HepG2 (cell line): ENCODE measurements around the gene FDXACB1. TPM values are rescaled to one million over a fixed set of nuclear protein-coding genes. Genes with fewer than 3 reads are reported as not detected.

Experiments used
- JUN ChIP-seq: sonication (generic); formaldehyde crosslinking; IDR thresholded peaks from 2 replicates; pipeline ENCODE4 v1.4.0; 2020; ENCODE audit warnings: mild to moderate bottlenecking, missing genetic modification reagents
- KLF16 ChIP-seq, 2 experiments: sonication (generic) in 1 of 2; formaldehyde crosslinking in 1 of 2; IDR thresholded peaks; 2 replicates each; pipeline versions ENCODE4 v1.6.1 to v1.8.0; 2016 to 2023; ENCODE audit warnings: missing genetic modification reagents in 2 of 2, missing compliant biosample characterization in 1 of 2
- TBX2 ChIP-seq: sonication (generic); formaldehyde crosslinking; IDR thresholded peaks from 2 replicates; pipeline ENCODE4 v1.5.0; 2020; ENCODE audit warnings: missing genetic modification reagents, mild to moderate bottlenecking, borderline replicate concordance
- TP53 ChIP-seq: sonication (generic); formaldehyde crosslinking; conservative IDR thresholded peaks from 2 replicates; pipeline ENCODE4 v1.4.0; 2020; ENCODE audit warnings: missing genetic modification reagents
- polyA plus RNA-seq, 8 experiments: library from polyadenylated mRNA; depleted of rRNA in 3 of 8; stranded (reverse) in 7 of 8; unstranded in 1 of 8; fragments of >200 nt; fragmentation: Illumina TruSeq in 4 of 8; extraction: Trizol in 4 of 8; gene quantifications; 2 replicates each; pipeline versions ENCODE4 v1.2.1 to v1.2.3, GENCODE V29; 2011 to 2016; ENCODE audit warnings: low read depth in 4 of 8, missing spikeins in 1 of 8, mixed read lengths in 1 of 8; ENCODE audit not compliant: insufficient read depth in 1 of 8
- total RNA-seq, 5 experiments: library from RNA; depleted of rRNA; stranded (reverse); fragments of >200 nt; fragmentation: Illumina TruSeq; extraction: Trizol; gene quantifications; 2 replicates each; pipeline ENCODE4 v1.2.3, GENCODE V29; 2016; ENCODE audit warnings: low read depth in 1 of 5
- TF ChIP-seq, protein P1 (sequence below): sonication (generic); formaldehyde crosslinking; IDR thresholded peaks from 2 replicates; pipeline ENCODE4 v1.4.0; 2020; ENCODE audit warnings: mild to moderate bottlenecking, missing genetic modification reagents
- TF ChIP-seq, protein P2 (sequence below): sonication (generic); formaldehyde crosslinking; IDR thresholded peaks from 2 replicates; pipeline ENCODE4 v1.5.0; 2020; ENCODE audit warnings: mild to moderate bottlenecking, missing genetic modification reagents, borderline replicate concordance
- TF ChIP-seq, protein P3 (sequence below): IDR thresholded peaks from 2 replicates; pipeline ENCODE4 v1.6.1; 2018; ENCODE audit warnings: missing genetic modification reagents, mild to moderate bottlenecking, missing compliant biosample characterization
- TF ChIP-seq, protein P4 (sequence below), 2 experiments: sonication (generic) in 1 of 2; formaldehyde crosslinking in 1 of 2; IDR thresholded peaks; 2 replicates each; pipeline versions ENCODE4 v1.4.0 to v1.6.1; 2016 to 2020; ENCODE audit warnings: borderline replicate concordance in 1 of 2, low read depth in 1 of 2, mild to moderate bottlenecking in 1 of 2, missing genetic modification reagents in 1 of 2

FDXACB1 gene
- total and polyA plus RNA-seq, 2 of the 13 experiments (the other 11 are each of a cell fraction or from before 2014, with no cell fraction given) = 1.1 to 3.4 TPM

DNA sequence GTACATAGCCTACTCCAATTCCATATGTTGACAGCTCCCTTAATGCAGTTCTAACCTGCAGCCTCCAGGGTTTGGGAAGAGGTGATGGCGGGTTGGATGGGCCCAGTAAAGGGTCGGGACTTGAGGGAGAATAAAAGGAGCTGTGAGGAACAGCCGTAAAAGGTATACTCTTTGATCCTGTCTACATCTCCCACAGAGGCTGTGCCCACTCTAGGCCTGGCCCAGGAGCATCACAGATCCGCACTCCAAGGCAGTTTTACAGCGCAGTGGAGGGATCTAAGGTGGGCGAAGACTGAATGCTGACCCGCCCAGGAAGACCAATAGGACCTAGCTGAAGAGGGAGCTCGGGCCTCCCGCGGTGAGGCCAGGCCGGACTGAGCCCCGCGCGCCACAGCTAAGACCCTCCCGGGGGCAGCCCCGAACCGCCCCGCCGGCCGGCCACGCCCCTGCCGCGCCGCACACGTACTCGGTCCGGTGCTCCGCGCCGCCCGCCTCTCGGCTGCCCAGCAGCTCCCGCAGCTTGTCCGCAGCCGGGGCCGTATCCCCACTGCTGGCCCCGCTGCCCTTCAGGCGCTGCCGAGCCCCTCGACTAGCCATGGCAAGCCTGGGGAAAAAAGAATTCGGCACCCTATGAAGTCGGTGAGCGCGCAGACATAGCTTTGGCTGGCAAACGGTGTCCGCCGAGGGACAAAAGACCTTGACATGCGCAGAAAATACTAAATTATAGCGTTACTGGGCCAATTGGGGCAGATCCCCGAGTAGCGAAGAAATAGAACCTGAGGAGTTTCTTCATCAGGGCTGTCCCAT lies 7.9 kb downstream of the FDXACB1 start, which contains the start of gene ALG9 (continued):
- TF ChIP-seq, protein P1, sequence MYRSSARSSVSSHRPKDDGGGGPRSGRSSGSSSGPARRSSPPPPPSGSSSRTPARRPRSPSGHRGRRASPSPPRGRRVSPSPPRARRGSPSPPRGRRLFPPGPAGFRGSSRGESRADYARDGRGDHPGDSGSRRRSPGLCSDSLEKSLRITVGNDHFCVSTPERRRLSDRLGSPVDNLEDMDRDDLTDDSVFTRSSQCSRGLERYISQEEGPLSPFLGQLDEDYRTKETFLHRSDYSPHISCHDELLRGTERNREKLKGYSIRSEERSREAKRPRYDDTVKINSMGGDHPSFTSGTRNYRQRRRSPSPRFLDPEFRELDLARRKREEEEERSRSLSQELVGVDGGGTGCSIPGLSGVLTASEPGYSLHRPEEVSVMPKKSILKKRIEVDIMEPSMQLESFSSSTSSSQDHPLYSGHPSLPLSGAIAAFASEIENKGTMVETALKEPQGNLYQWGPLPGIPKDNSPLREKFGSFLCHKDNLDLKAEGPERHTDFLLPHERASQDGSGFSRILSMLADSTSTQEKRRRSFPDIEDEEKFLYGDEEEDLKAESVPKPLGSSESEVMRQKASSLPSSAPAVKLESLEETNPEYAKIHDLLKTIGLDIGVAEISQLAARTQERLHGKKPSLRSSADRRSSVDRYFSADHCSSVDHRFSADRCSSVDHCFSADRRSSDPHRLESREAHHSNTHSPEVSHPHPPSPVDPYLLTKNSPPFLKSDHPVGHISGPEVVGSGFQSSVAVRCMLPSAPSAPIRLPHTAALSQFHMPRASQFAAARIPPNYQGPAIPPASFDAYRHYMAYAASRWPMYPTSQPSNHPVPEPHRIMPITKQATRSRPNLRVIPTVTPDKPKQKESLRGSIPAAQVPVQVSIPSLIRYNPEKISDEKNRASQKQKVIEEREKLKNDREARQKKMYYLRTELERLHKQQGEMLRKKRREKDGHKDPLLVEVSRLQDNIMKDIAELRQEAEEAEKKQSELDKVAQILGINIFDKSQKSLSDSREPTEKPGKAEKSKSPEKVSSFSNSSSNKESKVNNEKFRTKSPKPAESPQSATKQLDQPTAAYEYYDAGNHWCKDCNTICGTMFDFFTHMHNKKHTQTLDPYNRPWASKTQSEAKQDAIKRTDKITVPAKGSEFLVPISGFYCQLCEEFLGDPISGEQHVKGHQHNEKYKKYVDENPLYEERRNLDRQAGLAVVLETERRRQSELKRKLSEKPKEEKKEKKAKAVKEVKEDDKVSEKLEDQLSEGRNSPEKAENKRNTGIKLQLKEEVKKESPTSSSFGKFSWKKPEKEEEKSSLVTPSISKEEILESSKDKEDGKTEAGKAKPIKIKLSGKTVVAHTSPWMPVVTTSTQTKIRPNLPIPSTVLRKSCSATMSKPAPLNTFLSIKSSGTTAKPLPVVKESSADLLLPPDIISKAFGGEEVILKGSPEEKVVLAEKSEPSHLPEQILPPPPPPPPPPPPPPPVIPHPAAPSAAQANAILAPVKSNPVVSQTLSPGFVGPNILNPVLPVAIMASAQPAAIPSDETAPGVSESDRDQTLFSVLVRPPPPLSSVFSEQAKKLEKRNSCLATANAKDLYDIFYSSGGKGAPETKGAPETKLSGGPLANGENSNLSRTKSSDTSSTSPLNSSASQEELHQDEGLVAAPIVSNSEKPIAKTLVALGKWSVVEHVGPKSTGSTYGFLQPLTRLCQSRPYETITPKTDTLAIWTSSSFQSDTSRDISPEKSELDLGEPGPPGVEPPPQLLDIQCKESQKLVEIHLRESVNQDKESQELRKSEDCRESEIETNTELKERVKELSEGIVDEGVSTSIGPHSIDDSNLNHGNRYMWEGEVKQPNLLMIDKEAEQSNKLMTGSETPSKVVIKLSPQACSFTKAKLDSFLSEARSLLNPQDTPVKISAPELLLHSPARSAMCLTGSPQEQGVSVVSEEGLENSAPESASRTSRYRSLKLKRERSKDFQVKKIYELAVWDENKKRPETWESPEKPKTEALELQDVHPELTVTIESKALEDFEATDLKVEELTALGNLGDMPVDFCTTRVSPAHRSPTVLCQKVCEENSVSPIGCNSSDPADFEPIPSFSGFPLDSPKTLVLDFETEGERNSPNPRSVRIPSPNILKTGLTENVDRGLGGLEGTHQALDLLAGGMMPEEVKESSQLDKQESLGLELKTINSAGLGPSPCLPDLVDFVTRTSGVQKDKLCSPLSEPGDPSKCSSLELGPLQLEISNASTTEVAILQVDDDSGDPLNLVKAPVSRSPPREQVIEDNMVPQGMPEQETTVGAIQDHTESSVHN (CRISPR knock-in tag) = 0 out of 2 replicates have a peak, but pooled peaks have one; percentile 43
- peak; percentile 35; the same call in 1 of the 2 replicates for TF ChIP-seq TBX2 (CRISPR knock-in tag)
- TF ChIP-seq, protein P2, sequence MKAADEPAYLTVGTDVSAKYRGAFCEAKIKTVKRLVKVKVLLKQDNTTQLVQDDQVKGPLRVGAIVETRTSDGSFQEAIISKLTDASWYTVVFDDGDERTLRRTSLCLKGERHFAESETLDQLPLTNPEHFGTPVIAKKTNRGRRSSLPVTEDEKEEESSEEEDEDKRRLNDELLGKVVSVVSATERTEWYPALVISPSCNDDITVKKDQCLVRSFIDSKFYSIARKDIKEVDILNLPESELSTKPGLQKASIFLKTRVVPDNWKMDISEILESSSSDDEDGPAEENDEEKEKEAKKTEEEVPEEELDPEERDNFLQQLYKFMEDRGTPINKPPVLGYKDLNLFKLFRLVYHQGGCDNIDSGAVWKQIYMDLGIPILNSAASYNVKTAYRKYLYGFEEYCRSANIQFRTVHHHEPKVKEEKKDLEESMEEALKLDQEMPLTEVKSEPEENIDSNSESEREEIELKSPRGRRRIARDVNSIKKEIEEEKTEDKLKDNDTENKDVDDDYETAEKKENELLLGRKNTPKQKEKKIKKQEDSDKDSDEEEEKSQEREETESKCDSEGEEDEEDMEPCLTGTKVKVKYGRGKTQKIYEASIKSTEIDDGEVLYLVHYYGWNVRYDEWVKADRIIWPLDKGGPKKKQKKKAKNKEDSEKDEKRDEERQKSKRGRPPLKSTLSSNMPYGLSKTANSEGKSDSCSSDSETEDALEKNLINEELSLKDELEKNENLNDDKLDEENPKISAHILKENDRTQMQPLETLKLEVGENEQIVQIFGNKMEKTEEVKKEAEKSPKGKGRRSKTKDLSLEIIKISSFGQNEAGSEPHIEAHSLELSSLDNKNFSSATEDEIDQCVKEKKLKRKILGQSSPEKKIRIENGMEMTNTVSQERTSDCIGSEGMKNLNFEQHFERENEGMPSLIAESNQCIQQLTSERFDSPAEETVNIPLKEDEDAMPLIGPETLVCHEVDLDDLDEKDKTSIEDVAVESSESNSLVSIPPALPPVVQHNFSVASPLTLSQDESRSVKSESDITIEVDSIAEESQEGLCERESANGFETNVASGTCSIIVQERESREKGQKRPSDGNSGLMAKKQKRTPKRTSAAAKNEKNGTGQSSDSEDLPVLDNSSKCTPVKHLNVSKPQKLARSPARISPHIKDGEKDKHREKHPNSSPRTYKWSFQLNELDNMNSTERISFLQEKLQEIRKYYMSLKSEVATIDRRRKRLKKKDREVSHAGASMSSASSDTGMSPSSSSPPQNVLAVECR (CRISPR knock-in tag) = peak; percentile 92
- peak in 1 of 2 experiments; percentile 61; a peak in 1 of 4 replicates for TF ChIP-seq KLF16 (CRISPR knock-in tag; IDR thresholded peaks at IDR 0.05)
- TF ChIP-seq, protein P3, sequence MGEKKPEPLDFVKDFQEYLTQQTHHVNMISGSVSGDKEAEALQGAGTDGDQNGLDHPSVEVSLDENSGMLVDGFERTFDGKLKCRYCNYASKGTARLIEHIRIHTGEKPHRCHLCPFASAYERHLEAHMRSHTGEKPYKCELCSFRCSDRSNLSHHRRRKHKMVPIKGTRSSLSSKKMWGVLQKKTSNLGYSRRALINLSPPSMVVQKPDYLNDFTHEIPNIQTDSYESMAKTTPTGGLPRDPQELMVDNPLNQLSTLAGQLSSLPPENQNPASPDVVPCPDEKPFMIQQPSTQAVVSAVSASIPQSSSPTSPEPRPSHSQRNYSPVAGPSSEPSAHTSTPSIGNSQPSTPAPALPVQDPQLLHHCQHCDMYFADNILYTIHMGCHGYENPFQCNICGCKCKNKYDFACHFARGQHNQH (CRISPR knock-in tag) = no peak
- no peak for TF ChIP-seq TP53 (CRISPR knock-in tag)
- no peak for TF ChIP-seq JUN (CRISPR knock-in tag)
- TF ChIP-seq, protein P4, sequence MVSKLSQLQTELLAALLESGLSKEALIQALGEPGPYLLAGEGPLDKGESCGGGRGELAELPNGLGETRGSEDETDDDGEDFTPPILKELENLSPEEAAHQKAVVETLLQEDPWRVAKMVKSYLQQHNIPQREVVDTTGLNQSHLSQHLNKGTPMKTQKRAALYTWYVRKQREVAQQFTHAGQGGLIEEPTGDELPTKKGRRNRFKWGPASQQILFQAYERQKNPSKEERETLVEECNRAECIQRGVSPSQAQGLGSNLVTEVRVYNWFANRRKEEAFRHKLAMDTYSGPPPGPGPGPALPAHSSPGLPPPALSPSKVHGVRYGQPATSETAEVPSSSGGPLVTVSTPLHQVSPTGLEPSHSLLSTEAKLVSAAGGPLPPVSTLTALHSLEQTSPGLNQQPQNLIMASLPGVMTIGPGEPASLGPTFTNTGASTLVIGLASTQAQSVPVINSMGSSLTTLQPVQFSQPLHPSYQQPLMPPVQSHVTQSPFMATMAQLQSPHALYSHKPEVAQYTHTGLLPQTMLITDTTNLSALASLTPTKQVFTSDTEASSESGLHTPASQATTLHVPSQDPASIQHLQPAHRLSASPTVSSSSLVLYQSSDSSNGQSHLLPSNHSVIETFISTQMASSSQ (IDR thresholded peaks at IDR 0.05; ENCODE audit: low read depth) = no peak
- TF ChIP-seq, protein P4 (CRISPR knock-in tag; IDR thresholded peaks at IDR 0.05; ENCODE audit: borderline replicate concordance) = 0 out of 2 replicates have a peak, but pooled peaks have one; percentile 25
